Neural progenitor cell (in vitro differentiated cells): Measurements from ENCODE around the gene COL24A1. TPM values are rescaled to one million over a fixed set of nuclear protein-coding genes. Genes with fewer than 3 reads are reported as not detected.
"Not testable (repeated sequence)": the region's sequence is repeated elsewhere in the genome, so short reads cannot be mapped to it uniquely, and the experiment has no call there.

Experiments used
- DNase-seq: peaks from one replicate; pipeline ENCODE4 v3.0.0-alpha.2; 2016; ENCODE audit warnings: low spot score
- H2AFZ ChIP-seq: fragments of 200-600 bp; sonication (generic); replicated peaks from 2 replicates; pipeline ENCODE4 v1.6.1; 2016; ENCODE audit warnings: antibody characterized with exemption
- H3F3A ChIP-seq: fragments of 200-600 bp; sonication (generic); 2 replicates; pipeline ENCODE4 v1.6.1; 2016; ENCODE audit warnings: antibody characterized with exemption, low read depth
- H3K27ac ChIP-seq: fragments of 200-600 bp; sonication (generic); 2 replicates; pipeline ENCODE4 v1.5.1; 2016; ENCODE audit warnings: mild to moderate bottlenecking
- H3K27me3 ChIP-seq: fragments of 200-600 bp; sonication (generic); 2 replicates; pipeline ENCODE4 v1.6.1; 2016; ENCODE audit warnings: mild to moderate bottlenecking, moderate library complexity
- H3K36me3 ChIP-seq: fragments of 200-600 bp; sonication (generic); 2 replicates; pipeline ENCODE4 v1.5.1; 2016
- H3K4me1 ChIP-seq: fragments of 200-600 bp; sonication (generic); 2 replicates; pipeline ENCODE4 v1.6.1; 2016; ENCODE audit warnings: mixed run types
- H3K4me2 ChIP-seq: fragments of 200-600 bp; sonication (generic); 2 replicates; pipeline ENCODE4 v1.6.1; 2016
- H3K4me3 ChIP-seq: fragments of 200-600 bp; sonication (generic); 2 replicates; pipeline ENCODE4 v1.5.1; 2016
- H3K79me2 ChIP-seq: fragments of 200-600 bp; sonication (generic); 2 replicates; pipeline ENCODE4 v1.6.1; 2016; ENCODE audit warnings: low read depth
- H3K9ac ChIP-seq: fragments of 200-600 bp; sonication (generic); 2 replicates; pipeline ENCODE4 v1.6.1; 2016
- H3K9me3 ChIP-seq: fragments of 200-600 bp; sonication (generic); 2 replicates; pipeline ENCODE4 v1.5.1; 2016; ENCODE audit warnings: low read depth
- H4K20me1 ChIP-seq: fragments of 200-600 bp; sonication (generic); 2 replicates; pipeline ENCODE4 v1.6.1; 2016; ENCODE audit warnings: low read depth
- H3K27ac Mint-ChIP-seq: 3 replicates; pipeline ENCODE4 v1.8.0; 2021; ENCODE audit warnings: mixed read lengths
- H3K27me3 Mint-ChIP-seq: 2 replicates; pipeline ENCODE4 v1.8.0; 2022; ENCODE audit warnings: low read depth, mild to moderate bottlenecking, inconsistent platforms, moderate library complexity, mixed read lengths; ENCODE audit not compliant: insufficient read depth
- H3K36me3 Mint-ChIP-seq: 3 replicates; pipeline ENCODE4 v1.8.0; 2021; ENCODE audit warnings: mixed read lengths
- H3K4me1 Mint-ChIP-seq: 3 replicates; pipeline ENCODE4 v1.8.0; 2021; ENCODE audit warnings: mixed read lengths
- H3K4me3 Mint-ChIP-seq: 3 replicates; pipeline ENCODE4 v1.8.0; 2021; ENCODE audit warnings: mild to moderate bottlenecking, moderate library complexity, mixed read lengths
- H3K9me3 Mint-ChIP-seq: 3 replicates; pipeline ENCODE4 v1.8.0; 2020; ENCODE audit warnings: mixed read lengths
- CTCF ChIP-seq: fragments of 200-600 bp; sonication (generic); IDR thresholded peaks from 2 replicates; pipeline ENCODE4 v1.5.1; 2017; ENCODE audit warnings: antibody characterized with exemption, mild to moderate bottlenecking
- EZH2 ChIP-seq: fragments of 200-600 bp; sonication (generic); IDR thresholded peaks from 2 replicates; pipeline ENCODE4 v1.6.1; 2017; ENCODE audit warnings: antibody characterized with exemption, mild to moderate bottlenecking, moderate library complexity
- EZH2phosphoT487 ChIP-seq: fragments of 200-600 bp; sonication (generic); IDR thresholded peaks from 2 replicates; pipeline ENCODE4 v1.6.1; 2017; ENCODE audit warnings: antibody characterized with exemption
- total RNA-seq: library from RNA; depleted of rRNA; stranded (reverse); fragments of >200 nt; gene quantifications from 2 replicates; pipeline ENCODE4 v1.2.3, GENCODE V29; 2015; ENCODE audit warnings: low replicate concordance

COL24A1 gene
- total RNA-seq, 1 donor from 2014 or later: not detected

- Mint-ChIP-seq H3K9me3 (peaks cover 2% of the 10 kb centered on the region), H3K27me3 (no peaks in the 10 kb centered on the region), H3K36me3 (no peaks in the 10 kb centered on the region), H3K27ac (no peak overlapping the region), H3K4me1 (peaks cover 4% of the 10 kb centered on the region), H3K4me3 (no peak overlapping the region)
- H3K27ac ChIP-seq: no peak overlapping the region
- H3K36me3 ChIP-seq: no peaks in the 10 kb centered on the region
- no peak overlapping the region for H3K4me2 ChIP-seq
- H3K4me1 ChIP-seq: no peaks in the 10 kb centered on the region
- H3K9me3 ChIP-seq: no peaks in the 10 kb centered on the region
- DNase-seq: peak; percentile 8
- no peak for TF ChIP-seq CTCF
- TF ChIP-seq EZH2phosphoT487: no peak
- no peak for TF ChIP-seq EZH2
- H3K4me3 ChIP-seq: no peak overlapping the region
- no peaks in the 10 kb centered on the region for H3K79me2 ChIP-seq
- H3F3A ChIP-seq: no peaks in the 10 kb centered on the region
- peak overlapping the region; percentile 50 for H2AFZ ChIP-seq
- no peaks in the 10 kb centered on the region for H4K20me1 ChIP-seq
- H3K9ac ChIP-seq: no peak overlapping the region
- H3K27me3 ChIP-seq: no peaks in the 10 kb centered on the region
Measured at GRCh38 chr1:85975912-85976371, 180.6 kb downstream of the COL24A1 start.

- Mint-ChIP-seq H3K9me3 (no peaks in the 10 kb centered on the region), H3K4me1 (peaks cover 6% of the 10 kb centered on the region), H3K27ac (no peak overlapping the region), H3K36me3 (no peaks in the 10 kb centered on the region), H3K27me3 (no peaks in the 10 kb centered on the region), H3K4me3 (no peak overlapping the region)
- H3K4me3 ChIP-seq: no peak overlapping the region
- DNase-seq: no peak
- H3K27me3 ChIP-seq: no peaks in the 10 kb centered on the region
- H2AFZ ChIP-seq: no peak overlapping the region
- no peaks in the 10 kb centered on the region for H3K79me2 ChIP-seq
- H3K4me2 ChIP-seq: no peak overlapping the region
- no peaks in the 10 kb centered on the region for H4K20me1 ChIP-seq
- no peaks in the 10 kb centered on the region for H3F3A ChIP-seq
- no peak overlapping the region for H3K27ac ChIP-seq
- no peak overlapping the region for H3K9ac ChIP-seq
- TF ChIP-seq EZH2phosphoT487 (no peak), CTCF (no peak), EZH2 (no peak)
- no peaks in the 10 kb centered on the region for H3K9me3 ChIP-seq
- no peaks in the 10 kb centered on the region for H3K4me1 ChIP-seq
- no peaks in the 10 kb centered on the region for H3K36me3 ChIP-seq
Measured at GRCh38 chr1:85962457-85962856, 194.1 kb downstream of the COL24A1 start.

GRCh38 chr1:85957760-85958159 lies 198.8 kb downstream of the COL24A1 start:
- no peaks in the 10 kb centered on the region for H3K79me2 ChIP-seq
- H2AFZ ChIP-seq: no peak overlapping the region
- no peaks in the 10 kb centered on the region for H3K4me1 Mint-ChIP-seq
- no peaks in the 10 kb centered on the region for H4K20me1 ChIP-seq
- DNase-seq: no peak
- no peak overlapping the region for H3K4me2 ChIP-seq
- H3K36me3 Mint-ChIP-seq: no peaks in the 10 kb centered on the region
- no peak overlapping the region for H3K27ac Mint-ChIP-seq
- H3K27me3 Mint-ChIP-seq: no peaks in the 10 kb centered on the region
- H3K9ac ChIP-seq: no peak overlapping the region
- H3K9me3 ChIP-seq: no peaks in the 10 kb centered on the region
- no peak for TF ChIP-seq EZH2phosphoT487
- no peak for TF ChIP-seq EZH2
- TF ChIP-seq CTCF: no peak
- no peak overlapping the region for H3K4me3 ChIP-seq
- no peak overlapping the region for H3K4me3 Mint-ChIP-seq
- H3K27me3 ChIP-seq: no peaks in the 10 kb centered on the region
- no peaks in the 10 kb centered on the region for H3F3A ChIP-seq
- no peaks in the 10 kb centered on the region for H3K9me3 Mint-ChIP-seq
- H3K4me1 ChIP-seq: no peaks in the 10 kb centered on the region
- no peaks in the 10 kb centered on the region for H3K36me3 ChIP-seq
- no peak overlapping the region for H3K27ac ChIP-seq

GRCh38 chr1:85955218-85955617 lies 201.4 kb downstream of the COL24A1 start:
- H3K27me3 Mint-ChIP-seq, H4K20me1 ChIP-seq, H3K27me3 ChIP-seq, H3K4me1 Mint-ChIP-seq, H3K36me3 ChIP-seq, H3K9me3 Mint-ChIP-seq, H3K36me3 Mint-ChIP-seq, H3F3A ChIP-seq, H3K4me2 ChIP-seq, H3K9ac ChIP-seq, H3K4me3 Mint-ChIP-seq, DNase-seq, H3K4me3 ChIP-seq, H3K9me3 ChIP-seq, H3K79me2 ChIP-seq, H3K27ac Mint-ChIP-seq, H3K27ac ChIP-seq, H3K4me1 ChIP-seq: not testable (repeated sequence)
- H2AFZ ChIP-seq: peak overlapping the region; percentile 7
